Measurements from ENCODE around the gene NFAM1. TPM values are rescaled to one million over a fixed set of nuclear protein-coding genes. Genes with fewer than 3 reads are reported as not detected.

NFAM1 gene
- total and polyA plus RNA-seq, 2 of the 13 experiments (the other 11 are each of a cell fraction or from before 2014, with no cell fraction given): 0.03 TPM; not detected in 1

- Histone ChIP-seq H2AFZ (ENCODE audit: low read length) (no peak overlapping the region), H3K79me2 (ENCODE audit: insufficient read depth, low read length) (no peaks in the 10 kb centered on the region), H3K9me3 (ENCODE audit: low read length) (no peaks in the 10 kb centered on the region), H3K4me1 (ENCODE audit: insufficient read depth, low read length) (peaks cover 10% of the 10 kb centered on the region), H3K27me3 (ENCODE audit: control insufficient read depth in 1 of 2, insufficient read depth in 2 of 2, low read length in 2 of 2) (peaks cover 1 to 56% of the 10 kb centered on the region in 2 experiments; a peak in 4 of 5 replicates), H3K9ac (ENCODE audit: insufficient read depth, low read depth, low read length) (no peak overlapping the region), H3K4me2 (ENCODE audit: low read depth, low read length) (no peak overlapping the region), H3K4me3 (replicated peaks in 1 of 3; ENCODE audit: insufficient read depth in 1 of 3, low read depth in 2 of 3, low read length in 3 of 3) (no peak overlapping the region), H4K20me1 (ENCODE audit: insufficient read depth, low read length) (no peaks in the 10 kb centered on the region), H3K27ac (ENCODE audit: extremely low read length, insufficient read depth, low read length) (no peak overlapping the region), H3K36me3 (replicated peaks in 1 of 2; ENCODE audit: control insufficient read depth in 1 of 2, insufficient read depth in 2 of 2, low read length in 2 of 2) (no peaks in the 10 kb centered on the region)
- BruUV-seq (replicated peaks): no TSS peak
- CTCF ChIA-PET (ENCODE audit: low intra/inter-chr PET ratio, low total read pairs): interaction anchor here (2.4 to 2.7 kb wide), 2 partner anchors 63 to 269 kb away, joined by 12 to 38 read pairs; no protein-coding TSS in a partner anchor
- TF ChIP-seq ZNF292 (CRISPR knock-in tag; IDR thresholded peaks at IDR 0.05; ENCODE audit: borderline replicate concordance, low read depth) (no peak), DRAP1 (CRISPR knock-in tag; IDR thresholded peaks at IDR 0.05) (no peak), NR2F6 (IDR thresholded peaks at IDR 0.05) (no peak), NR2F6 (CRISPR knock-in tag; IDR thresholded peaks at IDR 0.05) (no peak)
- no peak for ATAC-seq
- intact Hi-C loops (cut with micrococcal nuclease; ENCODE audit: unreplicated experiment) (loop anchor here (1.0 to 5.0 kb wide), 2 partner anchors 66 to 269 kb away; no protein-coding TSS in a partner anchor), in situ Hi-C loops (cut with HindIII; ENCODE audit: extremely low pct_ligation_motif_present, low pct_unique_long_range_greater_than_20kb) (loop anchor here (25.0 kb wide), 1 partner anchor 476 kb away; the partner anchor contains the start of genes SEPTIN3 and SMIM45)
- POLR2A ChIA-PET: no interaction called here
- 40% methylated on average over 12 of the region's 12 CpGs for WGBS (ENCODE audit: low lambda C conversion rate)
- no peak for DNase-seq (ENCODE audit: low spot score)
- no peak for FAIRE-seq
Measured at GRCh38 chr22:42438293-42438650, 6.1 kb upstream of the NFAM1 start.

- 0 out of 2 replicates have a peak overlapping the region, but pooled peaks have one; percentile 26 for H3K4me2 ChIP-seq (ENCODE audit: low read depth, low read length)
- FAIRE-seq: peak; percentile 21
- no peak overlapping the region for H3K27ac ChIP-seq (ENCODE audit: extremely low read length, insufficient read depth, low read length)
- no peaks in the 10 kb centered on the region for H3K79me2 ChIP-seq (ENCODE audit: insufficient read depth, low read length)
- H3K4me3 ChIP-seq (replicated peaks in 1 of 3; ENCODE audit: insufficient read depth in 1 of 3, low read depth in 2 of 3, low read length in 3 of 3): no peak overlapping the region; a peak in 1 of 6 replicates
- no peaks in the 10 kb centered on the region for H3K9me3 ChIP-seq (ENCODE audit: low read length)
- WGBS (ENCODE audit: low lambda C conversion rate): 1% methylated on average over 10 of the region's 33 CpGs
- no peak overlapping the region for H2AFZ ChIP-seq (ENCODE audit: low read length)
- CTCF ChIA-PET (ENCODE audit: low intra/inter-chr PET ratio, low total read pairs): interaction anchor here (0.7 to 2.7 kb wide), 4 partner anchors 63 to 347 kb away, joined by 3 to 38 read pairs (median 8); partner anchors contain the start of gene NDUFA6
- H4K20me1 ChIP-seq (ENCODE audit: insufficient read depth, low read length): no peaks in the 10 kb centered on the region
- POLR2A ChIA-PET: interaction anchor here (0.7 kb wide), 1 partner anchor 347 kb away, joined by 3 read pairs; no protein-coding TSS in a partner anchor
- no TSS peak for BruUV-seq (replicated peaks)
- in situ Hi-C loops (cut with HindIII; ENCODE audit: extremely low pct_ligation_motif_present, low pct_unique_long_range_greater_than_20kb) (loop anchor here (25.0 kb wide), 1 partner anchor 475 kb away; the partner anchor contains the start of genes SEPTIN3 and SMIM45), intact Hi-C loops (cut with micrococcal nuclease; ENCODE audit: unreplicated experiment) (loop anchor here (1.0 to 5.0 kb wide), 2 partner anchors 65 to 268 kb away; no protein-coding TSS in a partner anchor)
- peaks cover 8% of the 10 kb centered on the region; the same call in 1 of the 2 replicates for H3K4me1 ChIP-seq (ENCODE audit: insufficient read depth, low read length)
- DNase-seq (ENCODE audit: low spot score): peak; percentile 41
- peaks cover under 1 to 59% of the 10 kb centered on the region in 2 experiments; a peak in 4 of 5 replicates for H3K27me3 ChIP-seq (ENCODE audit: control insufficient read depth in 1 of 2, insufficient read depth in 2 of 2, low read length in 2 of 2)
- H3K36me3 ChIP-seq (replicated peaks in 1 of 2; ENCODE audit: control insufficient read depth in 1 of 2, insufficient read depth in 2 of 2, low read length in 2 of 2): no peaks in the 10 kb centered on the region
- ATAC-seq: peak; percentile 86
- H3K9ac ChIP-seq (ENCODE audit: insufficient read depth, low read depth, low read length): no peak overlapping the region
- 0 out of 2 replicates have a peak, but pooled peaks have one; percentile 37 for TF ChIP-seq ZNF225 (CRISPR knock-in tag; IDR thresholded peaks at IDR 0.05)
- TF ChIP-seq SMC3 (IDR thresholded peaks at IDR 0.05; ENCODE audit: low read length): peak; percentile 67
- TF ChIP-seq ZKSCAN8 (CRISPR knock-in tag; IDR thresholded peaks at IDR 0.05; ENCODE audit: borderline replicate concordance): no peak
- no peak for TF ChIP-seq DRAP1 (CRISPR knock-in tag; IDR thresholded peaks at IDR 0.05)
- TF ChIP-seq HNRNPUL1 (IDR thresholded peaks at IDR 0.05; ENCODE audit: low read depth, low read length): no peak
Measured at GRCh38 chr22:42437488-42438292, 5.5 kb upstream of the NFAM1 start.
